ENCODE data around the gene NSMCE3. TPM values are rescaled to one million over a fixed set of nuclear protein-coding genes. Genes with fewer than 3 reads are reported as not detected.

The NSMCE3 gene
- total RNA-seq, 2 experiments from 2014 or later = 46.1 to 46.9 TPM

- H3K36me3 Mint-ChIP-seq (ENCODE audit: low read depth) = no peaks in the 10 kb centered on the region
- Histone ChIP-seq H3K9me3 (ENCODE audit: control insufficient read depth in 1 of 2, insufficient read depth in 1 of 2, low read length in 2 of 2) (peaks cover 0 to 4% of the 10 kb centered on the region in 2 experiments), H3K4me3 (ENCODE audit: low read length) (no peak overlapping the region), H3K4me1 (ENCODE audit: insufficient read depth, low read length) (no peaks in the 10 kb centered on the region), H3K27me3 (ENCODE audit: control insufficient read depth in 1 of 2, insufficient read depth in 2 of 2, low read length in 2 of 2) (no peaks in the 10 kb centered on the region), H3K36me3 (ENCODE audit: insufficient read depth, low read length) (no peaks in the 10 kb centered on the region), H3K27ac (ENCODE audit: low read depth in 1 of 2, low read length in 2 of 2) (no peak overlapping the region)
- no peak for TF ChIP-seq CTCF (IDR thresholded peaks at IDR 0.05)
- ChIA-PET POLR2A (no interaction called here), CTCF (no interaction called here)
- no peak overlapping the region for H3K27ac Mint-ChIP-seq
- intact Hi-C loops (cut with DNase I, micrococcal nuclease) = no loop called here
- H3K4me1 Mint-ChIP-seq (ENCODE audit: low read depth) = no peaks in the 10 kb centered on the region
- H3K27me3 Mint-ChIP-seq = peaks cover 34% of the 10 kb centered on the region
- no peak overlapping the region for H3K4me3 Mint-ChIP-seq
- ATAC-seq (ENCODE audit: poor library complexity) (no peak), DNase-seq (no peak)
- no peaks in the 10 kb centered on the region for H3K9me3 Mint-ChIP-seq
These were observed 52.7 kb downstream of the NSMCE3 start for GRCh38 chr15:29216955-29217354.

Measured in CD4-positive, alpha-beta T cell (primary cell).